H9 (cell line): Measurements from ENCODE around the gene GRIK4. TPM values are rescaled to one million over a fixed set of nuclear protein-coding genes. Genes with fewer than 3 reads are reported as not detected.

Experiments
- DNase-seq: peaks from one replicate; pipeline ENCODE4 v3.0.0-alpha.2; 2017
- H2AFZ ChIP-seq: one replicate; pipeline ENCODE4 v1.6.1; 2013; ENCODE audit warnings: mild to moderate bottlenecking, low read length, control low read depth, moderate library complexity
- H2AK5ac ChIP-seq: 2 replicates; pipeline ENCODE4 v1.6.1; 2013; ENCODE audit warnings: low read length, control low read depth, mixed read lengths; ENCODE audit not compliant: insufficient read length
- H2BK120ac ChIP-seq: one replicate; pipeline ENCODE4 v1.6.1; 2013; ENCODE audit warnings: low read depth, mild to moderate bottlenecking, low read length, control low read depth, inconsistent platforms; ENCODE audit not compliant: poor library complexity, severe bottlenecking
- H2BK12ac ChIP-seq: 2 replicates; pipeline ENCODE4 v1.6.1; 2013; ENCODE audit warnings: low read length, control low read depth, mixed read lengths, low read depth; ENCODE audit not compliant: insufficient read length
- H2BK15ac ChIP-seq: 2 replicates; pipeline ENCODE4 v1.6.1; 2013; ENCODE audit warnings: low read depth, low read length, control low read depth
- H2BK20ac ChIP-seq: one replicate; pipeline ENCODE4 v1.6.1; 2013; ENCODE audit warnings: low read depth, mild to moderate bottlenecking, low read length, control low read depth, inconsistent platforms; ENCODE audit not compliant: poor library complexity, severe bottlenecking
- H2BK5ac ChIP-seq: 2 replicates; pipeline ENCODE4 v1.6.1; 2013; ENCODE audit warnings: low read length, control low read depth, mixed read lengths; ENCODE audit not compliant: insufficient read length
- H3K14ac ChIP-seq: 2 replicates; pipeline ENCODE4 v1.6.1; 2013; ENCODE audit warnings: low read length, control low read depth; ENCODE audit not compliant: insufficient read depth
- H3K18ac ChIP-seq: 2 replicates; pipeline ENCODE4 v1.6.1; 2013; ENCODE audit warnings: low read depth, mild to moderate bottlenecking, mixed read lengths, low read length, control low read depth; ENCODE audit not compliant: insufficient read length
- H3K23ac ChIP-seq: 2 replicates; pipeline ENCODE4 v1.6.1; 2013; ENCODE audit warnings: low read length, control low read depth, mixed read lengths, low read depth; ENCODE audit not compliant: insufficient read length
- H3K23me2 ChIP-seq: 2 replicates; pipeline ENCODE4 v1.6.1; 2013; ENCODE audit warnings: low read depth, mild to moderate bottlenecking, mixed read lengths, low read length, control low read depth; ENCODE audit not compliant: insufficient read length, poor library complexity, severe bottlenecking
- H3K27ac ChIP-seq: 2 replicates; pipeline ENCODE4 v1.5.1; 2013; ENCODE audit warnings: low read length, control low read depth, mixed read lengths, low read depth; ENCODE audit not compliant: insufficient read length
- H3K27me3 ChIP-seq: 2 replicates; pipeline ENCODE4 v1.6.1; 2013; ENCODE audit warnings: low read length, control low read depth, inconsistent platforms; ENCODE audit not compliant: insufficient read depth
- H3K4ac ChIP-seq: 2 replicates; pipeline ENCODE4 v1.6.1; 2013; ENCODE audit warnings: low read depth, mild to moderate bottlenecking, control low read depth, inconsistent platforms, low read length, moderate library complexity
- H3K4me1 ChIP-seq: 2 replicates; pipeline ENCODE4 v1.6.1; 2013; ENCODE audit warnings: low read length, control low read depth, inconsistent platforms; ENCODE audit not compliant: insufficient read depth
- H3K4me2 ChIP-seq: 2 replicates; pipeline ENCODE4 v1.6.1; 2013; ENCODE audit warnings: low read length, control low read depth, mixed read lengths; ENCODE audit not compliant: insufficient read length, insufficient read depth
- H3K56ac ChIP-seq: 2 replicates; pipeline ENCODE4 v1.6.1; 2013; ENCODE audit warnings: low read depth, mild to moderate bottlenecking, mixed read lengths, low read length, control low read depth; ENCODE audit not compliant: insufficient read length
- H3K79me1 ChIP-seq: 2 replicates; pipeline ENCODE4 v1.6.1; 2013; ENCODE audit warnings: low read depth, mild to moderate bottlenecking, moderate library complexity, low read length, control low read depth, inconsistent platforms; ENCODE audit not compliant: insufficient read depth, poor library complexity, severe bottlenecking
- H3K79me2 ChIP-seq: 2 replicates; pipeline ENCODE4 v1.6.1; 2013; ENCODE audit warnings: low read length, control low read depth, inconsistent platforms; ENCODE audit not compliant: insufficient read depth
- H3K9ac ChIP-seq: 2 replicates; pipeline ENCODE4 v1.6.1; 2013; ENCODE audit warnings: low read length, control low read depth, mixed read lengths; ENCODE audit not compliant: insufficient read length; ENCODE audit errors: extremely low read depth
- H3K9me3 ChIP-seq: one replicate; pipeline ENCODE4 v1.6.1; 2013; ENCODE audit warnings: low read depth, low read length, inconsistent platforms; ENCODE audit not compliant: control insufficient read depth
- H3T11ph ChIP-seq: one replicate; pipeline ENCODE4 v1.6.1; 2013; ENCODE audit warnings: mild to moderate bottlenecking, low read length, control low read depth, inconsistent platforms
- H4K20me1 ChIP-seq: one replicate; pipeline ENCODE4 v1.6.1; 2013; ENCODE audit not compliant: control insufficient read depth, insufficient read length, insufficient read depth
- H4K5ac ChIP-seq: 2 replicates; pipeline ENCODE4 v1.6.1; 2013; ENCODE audit warnings: low read depth, mild to moderate bottlenecking, mixed read lengths, low read length, control low read depth; ENCODE audit not compliant: insufficient read length
- H4K8ac ChIP-seq: replicated peaks from 2 replicates; pipeline ENCODE4 v1.6.1; 2013; ENCODE audit warnings: low read length, control low read depth, mixed read lengths, low read depth; ENCODE audit not compliant: insufficient read length
- H4K91ac ChIP-seq: 2 replicates; pipeline ENCODE4 v1.6.1; 2013; ENCODE audit warnings: low read depth, mild to moderate bottlenecking, moderate library complexity, mixed read lengths, low read length, control low read depth; ENCODE audit not compliant: insufficient read length
- H3K27ac Mint-ChIP-seq, 3 experiments: 2 replicates in 2 of 3; 3 replicates in 1 of 3; pipeline ENCODE4 v1.8.0; 2020 to 2021; ENCODE audit warnings: mixed read lengths in 3 of 3, mild to moderate bottlenecking in 1 of 3, moderate library complexity in 1 of 3
- H3K27me3 Mint-ChIP-seq: 2 replicates; pipeline ENCODE4 v1.8.0; 2021; ENCODE audit warnings: low read depth, mild to moderate bottlenecking, moderate library complexity, mixed read lengths
- H3K36me3 Mint-ChIP-seq, 3 experiments: 2 replicates in 2 of 3; 3 replicates in 1 of 3; pipeline ENCODE4 v1.8.0; 2020 to 2021; ENCODE audit warnings: low read depth in 3 of 3, mixed read lengths in 3 of 3; ENCODE audit not compliant: insufficient read depth in 1 of 3
- H3K4me1 Mint-ChIP-seq, 2 experiments: 2 replicates each; pipeline ENCODE4 v1.8.0; 2020; ENCODE audit warnings: mixed read lengths in 2 of 2
- H3K4me3 Mint-ChIP-seq, 2 experiments: 2 replicates in 1 of 2; 3 replicates in 1 of 2; pipeline ENCODE4 v1.8.0; 2020 to 2021; ENCODE audit warnings: mild to moderate bottlenecking in 2 of 2, mixed read lengths in 2 of 2, moderate library complexity in 1 of 2
- H3K9me3 Mint-ChIP-seq, 2 experiments: 2 replicates in 1 of 2; 3 replicates in 1 of 2; pipeline ENCODE4 v1.8.0; 2020; ENCODE audit warnings: mild to moderate bottlenecking in 2 of 2, mixed read lengths in 2 of 2, moderate library complexity in 1 of 2
- WGBS: extraction: QIAGEN DNeasy Blood & Tissue Kit; methylation state at CpG from one replicate; pipeline ENCODE4 v1.1.7; 2013; ENCODE audit warnings: missing lambda C conversion rate, low lambda C conversion rate, mixed read lengths; ENCODE audit not compliant: insufficient read length; ENCODE audit errors: extremely low coverage; 5-methylcytosine and 5-hydroxymethylcytosine counted together
- total RNA-seq: library from RNA; stranded (reverse); gene quantifications from 2 replicates; pipeline ENCODE4 v1.2.1, GENCODE V29; 2021
- TF ChIP-seq, protein P1 (sequence below): fragments of 200-600 bp; sonication (generic); conservative IDR thresholded peaks from 3 replicates; pipeline ENCODE4 v1.8.0; 2021; ENCODE audit warnings: antibody characterized with exemption, mild to moderate bottlenecking

The GRIK4 gene
- total RNA-seq, 1 experiment from 2014 or later, result 2.3 TPM

DNA sequence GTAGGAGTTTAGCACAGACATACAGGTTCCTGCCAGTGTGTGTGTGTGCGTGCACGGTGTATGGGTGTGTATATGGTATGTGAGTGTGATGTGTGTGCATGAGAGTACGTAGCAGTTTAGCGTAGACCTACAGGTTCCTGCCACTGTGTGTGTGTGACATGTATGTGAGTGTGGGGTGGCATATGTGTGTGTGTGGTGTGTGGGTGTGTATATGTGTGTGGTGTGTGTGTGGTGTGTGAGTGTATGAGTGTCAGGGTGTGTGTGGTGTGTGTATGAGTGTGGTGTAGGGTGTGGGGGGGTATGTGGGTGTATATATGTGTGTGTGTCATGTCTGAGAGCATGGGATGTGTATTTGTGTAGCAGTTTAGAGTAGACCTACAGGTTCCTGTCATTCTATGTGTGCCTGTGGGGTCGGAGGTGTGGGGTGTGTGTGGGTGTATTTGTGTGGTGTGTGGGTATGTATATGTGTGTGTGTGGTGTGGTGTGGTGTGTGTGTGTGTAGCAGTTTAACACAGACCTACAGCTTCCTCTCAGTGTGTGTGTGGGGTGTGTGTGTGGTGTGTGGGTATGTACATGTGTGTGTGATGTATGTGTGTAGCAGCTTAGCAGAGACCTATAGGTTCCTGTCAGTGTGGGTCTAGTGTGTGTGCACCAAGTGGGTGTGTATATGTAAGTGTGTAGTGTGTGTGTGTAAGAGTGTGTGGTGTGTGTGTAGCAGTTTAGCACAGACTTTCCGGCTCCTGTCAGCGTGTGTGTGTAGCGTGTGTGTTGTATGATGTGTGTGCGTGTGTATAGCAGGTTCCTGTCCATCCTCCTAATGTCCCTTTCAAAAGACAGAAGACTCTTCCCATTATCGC, 480.5 kb downstream of the GRIK4 start:
- no peak overlapping the region for H3T11ph ChIP-seq

More for the DNA sequence above, 480.5 kb downstream of the GRIK4 start:
- Histone ChIP-seq H3K14ac (no peak overlapping the region), H3K4me1 (peaks cover 14% of the 10 kb centered on the region), H3K4ac (no peak overlapping the region), H2BK15ac (no peak overlapping the region), H2BK120ac (no peak overlapping the region), H3K23ac (peak overlapping the region; percentile 8), H3K27me3 (no peaks in the 10 kb centered on the region), H3K18ac (no peak overlapping the region), H4K20me1 (no peaks in the 10 kb centered on the region), H2AK5ac (no peak overlapping the region), H4K91ac (no peak overlapping the region), H4K5ac (no peak overlapping the region), H2BK20ac (no peak overlapping the region), H3K56ac (no peak overlapping the region), H4K8ac (no peak overlapping the region), H3K9me3 (no peaks in the 10 kb centered on the region), H3K79me2 (no peaks in the 10 kb centered on the region), H3K79me1 (no peaks in the 10 kb centered on the region), H3K9ac (no peak overlapping the region), H3K23me2 (no peaks in the 10 kb centered on the region), H3K4me2 (no peak overlapping the region), H2BK12ac (no peak overlapping the region), H2BK5ac (no peak overlapping the region), H3K27ac (no peak overlapping the region), H2AFZ (no peak overlapping the region)
- Mint-ChIP-seq H3K9me3 (no peaks in the 10 kb centered on the region), H3K27ac (no peak overlapping the region), H3K36me3 (no peaks in the 10 kb centered on the region), H3K27me3 (no peaks in the 10 kb centered on the region; the same call in none of the 2 replicates), H3K4me1 (peaks cover 31 to 33% of the 10 kb centered on the region in 2 experiments), H3K4me3 (no peak overlapping the region)
- no peak for DNase-seq
- no CpG with 5 or more reads among the region's 10 CpGs for WGBS
- TF ChIP-seq, protein P1, sequence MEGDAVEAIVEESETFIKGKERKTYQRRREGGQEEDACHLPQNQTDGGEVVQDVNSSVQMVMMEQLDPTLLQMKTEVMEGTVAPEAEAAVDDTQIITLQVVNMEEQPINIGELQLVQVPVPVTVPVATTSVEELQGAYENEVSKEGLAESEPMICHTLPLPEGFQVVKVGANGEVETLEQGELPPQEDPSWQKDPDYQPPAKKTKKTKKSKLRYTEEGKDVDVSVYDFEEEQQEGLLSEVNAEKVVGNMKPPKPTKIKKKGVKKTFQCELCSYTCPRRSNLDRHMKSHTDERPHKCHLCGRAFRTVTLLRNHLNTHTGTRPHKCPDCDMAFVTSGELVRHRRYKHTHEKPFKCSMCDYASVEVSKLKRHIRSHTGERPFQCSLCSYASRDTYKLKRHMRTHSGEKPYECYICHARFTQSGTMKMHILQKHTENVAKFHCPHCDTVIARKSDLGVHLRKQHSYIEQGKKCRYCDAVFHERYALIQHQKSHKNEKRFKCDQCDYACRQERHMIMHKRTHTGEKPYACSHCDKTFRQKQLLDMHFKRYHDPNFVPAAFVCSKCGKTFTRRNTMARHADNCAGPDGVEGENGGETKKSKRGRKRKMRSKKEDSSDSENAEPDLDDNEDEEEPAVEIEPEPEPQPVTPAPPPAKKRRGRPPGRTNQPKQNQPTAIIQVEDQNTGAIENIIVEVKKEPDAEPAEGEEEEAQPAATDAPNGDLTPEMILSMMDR, result no peak
